Measurements from ENCODE around the gene EXOC6B.

EXOC6B gene

DNA sequence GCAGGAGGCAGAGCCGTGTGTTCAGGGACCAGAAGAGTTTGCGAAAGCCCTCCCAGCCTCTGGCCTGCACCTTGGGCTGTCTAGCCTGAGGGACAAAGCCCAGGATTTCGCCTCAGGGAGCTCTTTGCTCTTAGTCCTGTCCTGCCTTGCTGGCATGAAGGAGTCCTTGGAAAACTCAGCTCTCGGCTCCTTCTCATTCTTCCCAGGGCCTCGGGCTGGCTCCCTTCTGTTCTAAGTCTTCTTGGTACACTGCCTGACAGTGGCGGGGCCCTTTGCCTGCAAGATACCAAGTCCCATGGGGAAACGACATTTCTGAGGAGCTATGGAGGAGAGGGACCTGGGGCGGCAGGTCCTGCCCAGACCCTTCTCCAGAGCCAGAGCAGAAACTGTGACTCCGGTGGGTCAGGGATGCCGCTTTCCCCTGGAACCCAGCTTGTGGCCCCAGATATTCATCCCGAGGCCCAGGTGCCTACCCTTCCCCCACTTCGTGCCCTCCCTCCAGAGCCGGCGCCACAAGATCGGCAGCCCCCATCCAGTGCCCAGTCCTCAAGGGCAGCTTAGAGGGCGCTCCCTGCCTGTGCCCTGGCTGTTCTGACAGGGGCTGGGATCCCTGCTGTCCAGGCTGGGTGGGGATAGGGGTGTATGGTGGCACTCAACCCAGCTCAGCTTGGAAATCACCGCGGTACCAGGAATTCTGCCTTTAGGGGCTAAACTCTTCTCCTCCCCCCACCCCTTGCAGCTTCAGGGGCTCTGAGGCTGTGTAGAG, 672.6 kb downstream of the EXOC6B start:
- no peak for DNase-seq

- DNase-seq, result peak; percentile 1
These were observed 674.9 kb downstream of the EXOC6B start for GRCh38 chr2:72150861-72151356.

DNA sequence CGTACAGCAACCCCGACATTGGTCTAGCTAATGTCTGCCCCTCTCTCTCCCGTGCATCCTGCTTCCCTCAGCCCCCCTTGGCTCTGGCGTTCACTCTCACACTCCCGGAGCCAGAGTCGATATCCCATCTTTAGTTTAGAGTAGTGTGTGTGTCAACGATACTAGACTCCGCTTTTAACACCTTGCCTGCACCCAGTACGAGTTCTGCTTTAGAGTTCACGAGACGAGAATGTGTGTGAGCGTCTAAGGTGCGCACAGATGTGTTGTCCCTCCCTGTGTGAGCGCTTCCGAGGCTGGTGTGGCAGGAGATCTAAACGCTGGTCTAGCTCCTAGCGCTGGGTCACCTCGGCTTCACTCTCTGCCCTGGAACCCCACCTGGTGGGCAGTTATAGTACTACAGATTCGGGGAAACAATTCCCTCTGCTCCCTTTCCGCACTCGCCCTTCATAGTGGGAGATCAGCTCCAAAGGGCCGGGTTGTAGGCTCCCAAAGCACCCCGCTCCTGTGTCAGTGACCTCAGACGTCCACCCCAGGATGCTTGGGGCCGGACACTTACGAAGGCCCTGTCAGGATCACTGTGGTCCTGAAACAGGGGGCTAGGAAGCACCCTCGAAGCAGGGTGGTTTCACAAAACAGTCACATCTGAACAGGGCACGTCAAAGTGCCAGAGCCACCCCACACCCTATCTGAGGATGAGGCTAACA, 675.5 kb downstream of the EXOC6B start:
- DNase-seq, result peak; percentile 65

- DNase-seq, result no peak
These were observed 676.2 kb downstream of the EXOC6B start for GRCh38 chr2:72149556-72150156.

DNA sequence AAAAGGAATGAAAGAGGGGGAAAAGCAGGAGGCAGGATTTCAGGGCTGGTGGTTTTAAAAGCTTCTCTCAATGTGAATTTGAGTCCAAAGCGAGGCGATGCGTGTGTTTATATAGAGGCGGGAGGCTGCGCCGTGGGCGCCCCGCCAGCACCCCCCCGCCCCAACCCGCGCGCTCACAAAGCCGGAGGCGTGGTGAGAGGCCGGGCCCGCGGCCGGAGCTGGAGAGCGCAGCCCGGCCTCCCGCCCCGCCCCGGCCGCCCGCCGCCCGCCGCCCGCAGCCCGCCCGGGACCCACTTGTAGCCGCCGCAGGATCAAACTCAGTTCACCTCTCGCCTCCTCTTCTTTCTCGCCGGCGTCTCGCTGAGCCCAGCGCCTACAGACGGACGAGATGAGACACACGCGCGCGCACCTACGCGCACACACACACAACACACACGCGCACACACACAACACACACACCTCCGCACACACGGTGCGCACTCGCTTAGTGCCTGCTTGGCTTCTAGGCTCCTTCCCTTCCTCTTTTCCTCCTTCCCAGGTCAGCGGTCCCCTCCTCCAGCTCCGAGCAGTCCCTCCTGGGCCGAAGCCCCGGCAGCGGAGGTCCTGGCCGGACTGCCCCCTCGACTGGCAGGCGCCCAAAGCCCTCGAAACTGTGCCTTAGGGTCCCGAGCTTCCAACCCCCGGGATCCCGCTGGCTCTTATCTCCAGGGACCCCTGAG, 676.8 kb downstream of the EXOC6B start:
- DNase-seq, result no peak

DNA sequence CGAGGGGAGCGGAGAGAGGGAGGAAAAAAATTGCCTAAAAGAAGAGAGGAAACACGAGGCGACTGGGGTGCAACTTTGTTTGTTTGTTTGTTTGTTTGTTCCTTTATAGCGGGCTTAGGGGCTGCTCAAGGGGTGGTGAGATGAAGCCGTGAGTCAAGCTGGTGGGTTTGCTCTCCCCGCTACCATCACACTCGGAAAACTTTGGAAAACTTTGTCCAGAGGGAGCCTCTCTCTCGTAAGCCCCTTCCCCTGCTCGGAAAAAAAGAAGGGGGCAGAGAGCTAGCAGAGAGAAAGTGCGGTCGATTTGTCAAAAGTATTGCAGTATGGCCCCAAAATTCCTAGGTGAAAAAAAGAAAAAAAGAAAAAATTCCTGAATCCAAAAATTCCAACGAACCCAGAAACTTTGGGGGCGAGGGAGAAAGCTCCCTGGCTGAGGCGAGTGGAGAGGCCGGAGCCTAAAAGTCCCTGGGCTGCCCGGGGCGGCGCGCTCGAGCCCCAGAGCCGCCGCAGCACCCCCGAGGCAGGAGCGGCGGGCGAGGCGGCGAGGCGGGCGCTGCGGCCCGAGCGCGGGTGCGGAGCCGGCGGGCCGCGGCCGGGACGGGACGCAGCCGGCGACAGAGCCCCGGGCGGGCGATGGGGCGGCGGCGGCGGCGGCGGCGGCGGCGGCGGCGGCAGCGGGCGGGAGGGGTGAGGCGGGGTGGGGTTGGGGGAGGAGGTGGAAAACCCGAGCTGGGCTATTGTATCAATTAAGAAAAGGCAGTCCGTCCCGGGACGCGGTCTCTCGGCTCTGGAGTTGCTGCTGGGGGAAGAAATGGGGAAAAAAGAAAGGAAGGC, 677.6 kb downstream of the EXOC6B start:
- DNase-seq, result peak; percentile 0

GRCh38 chr2:72147303-72147971, 678.4 kb downstream of the EXOC6B start, which contains the start of gene CYP26B1:
Gene CYP26B1 (minus strand): TSS chr2:72147862. CDS start chr2:72147834, 28 bp downstream.
- no peak for DNase-seq

GRCh38 chr2:72146347-72147302, 679.2 kb downstream of the EXOC6B start:
- peak; percentile 28 for DNase-seq

- DNase-seq, result no peak
These were observed 680.0 kb downstream of the EXOC6B start for GRCh38 chr2:72145658-72146329.

- peak; percentile 5 for DNase-seq
These were observed 680.6 kb downstream of the EXOC6B start for GRCh38 chr2:72145289-72145657.

GRCh38 chr2:72144632-72145288, 681.1 kb downstream of the EXOC6B start:
- DNase-seq, result peak; percentile 19

- no peak for DNase-seq
These were observed 681.6 kb downstream of the EXOC6B start for GRCh38 chr2:72144274-72144631.

DNA sequence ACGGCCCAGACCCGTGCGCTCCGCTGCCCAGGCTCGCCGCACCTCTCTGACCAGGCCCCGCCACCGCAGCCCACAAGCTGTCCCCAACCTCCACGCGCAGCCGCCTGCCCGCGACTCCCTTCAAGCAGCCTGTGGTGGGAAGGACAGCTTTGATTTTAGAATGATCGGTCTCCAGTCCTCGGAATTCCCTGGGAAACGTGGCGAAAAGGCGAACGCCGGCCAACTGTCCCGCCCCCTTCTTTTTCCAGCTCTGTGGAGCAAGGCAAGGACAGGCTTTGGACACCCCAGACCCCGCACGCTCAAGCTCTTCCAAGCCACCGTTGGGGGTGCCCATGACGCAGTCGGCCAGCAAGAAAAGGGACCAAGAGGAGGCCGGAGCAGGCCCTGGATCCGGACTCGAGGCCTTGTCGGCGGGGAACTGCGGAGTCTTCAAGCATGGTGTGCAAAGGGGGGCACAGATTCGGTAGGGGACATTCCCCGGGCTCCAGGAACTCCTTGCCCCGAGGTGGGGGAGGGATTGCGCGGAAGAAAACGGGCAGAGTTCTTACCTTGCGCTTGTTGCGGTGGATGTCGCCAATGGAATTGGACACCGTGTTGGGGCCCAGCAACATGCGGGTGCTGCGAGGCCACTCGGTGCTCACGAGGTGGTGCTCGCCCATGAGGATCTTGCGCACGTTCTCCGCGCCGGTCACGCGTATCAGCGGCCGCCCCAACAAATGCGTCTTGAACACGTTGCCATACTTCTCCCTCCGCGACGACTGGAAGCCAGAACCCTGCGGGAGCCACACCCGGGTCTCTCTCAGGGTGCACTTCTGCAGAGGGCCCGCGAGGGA, 682.2 kb downstream of the EXOC6B start:
- no peak for DNase-seq

DNA sequence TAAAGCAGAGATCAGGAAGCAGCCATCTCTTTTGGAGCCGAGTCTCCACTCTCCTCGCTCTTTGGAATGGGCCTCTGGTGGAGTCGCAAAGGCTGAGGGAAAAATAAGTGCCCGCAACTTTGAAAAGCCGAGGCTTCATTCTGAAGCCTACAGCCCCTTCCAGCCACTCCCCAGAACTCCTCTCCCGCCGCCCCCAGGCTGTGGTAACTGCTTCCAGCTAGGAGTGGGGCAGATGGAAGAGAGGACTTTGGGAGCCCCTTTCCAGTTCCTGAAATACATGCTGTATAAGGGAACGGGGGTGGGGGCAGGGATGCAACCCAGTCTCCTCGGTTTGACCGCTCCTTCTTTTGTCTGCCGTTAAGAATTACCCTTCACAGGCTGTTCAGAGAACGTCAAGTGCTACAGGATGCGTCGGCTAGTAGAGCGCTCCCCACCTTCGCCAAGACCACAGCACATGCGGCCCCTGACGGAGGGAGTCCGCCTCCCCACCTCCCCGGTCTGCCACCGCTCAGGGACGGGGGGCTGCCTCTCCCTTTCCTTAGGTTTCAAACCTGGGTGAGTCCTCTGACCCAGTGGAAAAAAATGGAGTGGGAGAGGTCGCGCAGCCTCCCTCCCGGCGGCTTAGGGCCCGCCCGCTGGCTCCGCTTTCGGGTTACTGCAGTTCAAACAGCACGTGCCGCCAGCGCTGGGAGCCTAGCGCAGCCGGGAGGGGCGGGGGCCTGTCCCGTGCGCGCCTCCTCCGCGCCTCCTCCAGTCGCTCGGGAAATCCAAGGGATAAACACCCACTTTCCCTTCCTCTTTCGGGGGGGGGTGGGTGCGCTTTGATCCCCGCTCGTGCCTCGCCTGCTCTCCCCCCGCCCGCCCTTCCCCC, 683.0 kb downstream of the EXOC6B start:
- DNase-seq, result no peak

GRCh38 chr2:72141881-72142451, 683.9 kb downstream of the EXOC6B start:
- no peak for DNase-seq

- DNase-seq, result no peak
These were observed 684.7 kb downstream of the EXOC6B start for GRCh38 chr2:72141032-72141645.

DNA sequence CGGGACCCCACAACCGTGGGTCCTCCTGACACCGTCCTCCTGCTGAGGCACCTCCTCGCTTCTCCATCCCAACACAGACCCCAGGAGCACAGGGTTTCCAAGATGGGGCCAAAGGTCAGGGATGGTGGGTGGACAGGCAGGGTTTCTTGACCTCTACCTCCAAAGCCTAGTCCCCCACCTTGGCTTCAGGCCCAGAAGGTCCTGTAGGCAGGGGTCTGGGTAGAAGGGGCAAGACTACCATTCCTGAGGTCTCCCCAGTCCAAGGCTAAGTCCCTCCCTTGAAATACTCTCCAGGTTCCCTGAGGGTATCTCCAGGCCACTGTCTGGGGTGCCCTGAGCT, 685.2 kb downstream of the EXOC6B start:
- no peak for DNase-seq

All from NCI-H748 treated with DMSO at 0.1 percent for 48 hours (cell line).